Measurements from ENCODE around the gene RABGGTA. TPM values are rescaled to one million over a fixed set of nuclear protein-coding genes. Genes with fewer than 3 reads are reported as not detected.
A peak's percentile ranks its signal among the peaks of the same experiment; 100 is the strongest.

RABGGTA gene
- total and polyA plus RNA-seq, 2 donors (not counting 1 experiment from before 2014, with no cell fraction given) = 70.1 to 159 TPM

GRCh38 chr14:24299255-24300191 is 28.1 kb upstream of the RABGGTA start, which contains the start of the genes DHRS1 and NOP9:
TSS of gene DHRS1 (minus strand) at chr14:24299780. CDS start at chr14:24299106, 674 bp downstream.
TSS of gene NOP9 (plus strand) at chr14:24299850. CDS start at chr14:24299955, 105 bp downstream.
- intact Hi-C loops (cut with micrococcal nuclease) = loop anchor here (1.0 to 5.0 kb wide), 5 partner anchors 9 to 138 kb away; partner anchors contain the start of genes CHMP4A, GMPR2, IRF9 and NEDD8
- no peaks in the 10 kb centered on the region for H3K27me3 Mint-ChIP-seq
- no peak for TF ChIP-seq CTCF (IDR thresholded peaks at IDR 0.05)
- no peak for TF ChIP-seq EZH2 (IDR thresholded peaks at IDR 0.05; ENCODE audit: borderline replicate concordance, insufficient read depth, low read depth, low read length, poor library complexity, severe bottlenecking)
- H3K9me3 Mint-ChIP-seq (ENCODE audit: insufficient read depth) = no peaks in the 10 kb centered on the region
- Histone ChIP-seq H4K20me1 (ENCODE audit: control insufficient read depth, insufficient read depth, low read length, poor library complexity, severe bottlenecking) (peaks cover 6% of the 10 kb centered on the region), H3K79me2 (ENCODE audit: control insufficient read depth, insufficient read depth, low read length) (peaks cover 55% of the 10 kb centered on the region), H3K4me2 (replicated peaks; ENCODE audit: low read depth, low read length, poor library complexity, severe bottlenecking) (peak within 1 kb of the TSS; percentile 93), H3K27ac (ENCODE audit: low read length in 2 of 2) (peak within 1 kb of the TSS; percentile 79 to 83), H3K4me1 (ENCODE audit: control insufficient read depth in 2 of 2, insufficient read depth in 2 of 2, low read length in 2 of 2) (peaks cover 30 to 41% of the 10 kb centered on the region in 2 donors), H3K4me3 (ENCODE audit: control extremely low read depth in 1 of 5, extremely low read depth in 1 of 5, insufficient read depth in 1 of 5, low read depth in 2 of 5, low read length in 4 of 5) (peak within 1 kb of the TSS; percentile 58 to 93 (median 77)), H3K36me3 (replicated peaks in 1 of 2; ENCODE audit: control extremely low read depth in 1 of 2, control insufficient read depth in 1 of 2, extremely low read depth in 1 of 2, insufficient read depth in 2 of 2, low read length in 1 of 2) (peaks cover 4 to 48% of the 10 kb centered on the region in 2 experiments), H3K9me3 (ENCODE audit: control extremely low read depth in 1 of 3, control insufficient read depth in 2 of 3, insufficient read depth in 1 of 3, low read length in 2 of 3) (no peaks in the 10 kb centered on the region), H2AFZ (ENCODE audit: insufficient read depth, low read depth, low read length, poor library complexity, severe bottlenecking) (peak within 1 kb of the TSS; percentile 91), H3K9ac (ENCODE audit: low read length) (peak within 1 kb of the TSS; percentile 90), H3K27me3 (replicated peaks in 1 of 4; ENCODE audit: control extremely low read depth in 1 of 4, control insufficient read depth in 3 of 4, insufficient read depth in 4 of 4, low read length in 3 of 4) (no peaks in the 10 kb centered on the region)
- WGBS (ENCODE audit: insufficient coverage) = 1% methylated on average over 75 of the region's 75 CpGs
- CTCF ChIA-PET = interaction anchor here (0.7 to 10.9 kb wide), 18 partner anchors 9 to 291 kb away, joined by 3 to 254 read pairs (median 4); partner anchors contain the start of genes CHMP4A, CIDEB, IPO4 and KHNYN
- H3K4me1 Mint-ChIP-seq = peaks cover 48% of the 10 kb centered on the region
- peak within 1 kb of the TSS; percentile 96 for H3K4me3 Mint-ChIP-seq
- ATAC-seq (ENCODE audit: low read depth) (peak; percentile 86), DNase-seq (peak; percentile 95)
- POLR2A ChIA-PET = interaction anchor here (0.6 to 4.1 kb wide), 10 partner anchors 9 to 193 kb away, joined by 3 to 47 read pairs (median 4); partner anchors contain the start of genes CBLN3, CIDEB, IRF9 and KHNYN
- peak within 1 kb of the TSS; percentile 98 for H3K27ac Mint-ChIP-seq
